AG10803 (cell line): ENCODE measurements around the gene CAMSAP1.
"Not testable (repeated sequence)": the region's sequence is repeated elsewhere in the genome, so short reads cannot be mapped to it uniquely, and the experiment has no call there.

Experiments
- DNase-seq: peaks from one replicate; pipeline ENCODE4 v3.0.0; 2010; ENCODE audit warnings: low read depth
- H3K4me3 ChIP-seq: 2 replicates; pipeline ENCODE4 v1.5.1; 2011; ENCODE audit warnings: mild to moderate bottlenecking, low read length, control low read depth
- CTCF ChIP-seq: conservative IDR thresholded peaks from 2 replicates; pipeline ENCODE4 v1.5.1; 2011; ENCODE audit warnings: mild to moderate bottlenecking, low read length, control low read depth, inconsistent platforms

CAMSAP1 gene

GRCh38 chr9:135921749-135922310, 14.5 kb upstream of the CAMSAP1 start:
- DNase-seq: no peak
- TF ChIP-seq CTCF: no peak
- no peak overlapping the region for H3K4me3 ChIP-seq

- H3K4me3 ChIP-seq: no peak overlapping the region
- TF ChIP-seq CTCF: no peak
- DNase-seq: no peak
Measured at GRCh38 chr9:135920973-135921585, 13.7 kb upstream of the CAMSAP1 start.

GRCh38 chr9:135920256-135920930, 13.0 kb upstream of the CAMSAP1 start:
- H3K4me3 ChIP-seq: no peak overlapping the region
- no peak for DNase-seq
- no peak for TF ChIP-seq CTCF

GRCh38 chr9:135919318-135919890, 12.1 kb upstream of the CAMSAP1 start:
- DNase-seq: no peak
- no peak overlapping the region for H3K4me3 ChIP-seq
- TF ChIP-seq CTCF: no peak

GRCh38 chr9:135916227-135916626, 8.9 kb upstream of the CAMSAP1 start:
- not testable (repeated sequence) for DNase-seq, H3K4me3 ChIP-seq

- peak; percentile 33 for DNase-seq
- H3K4me3 ChIP-seq: no peak overlapping the region
- no peak for TF ChIP-seq CTCF
Measured at GRCh38 chr9:135914921-135915320, 7.6 kb upstream of the CAMSAP1 start.

GRCh38 chr9:135911233-135911632, 3.9 kb upstream of the CAMSAP1 start:
- not testable (repeated sequence) for DNase-seq, H3K4me3 ChIP-seq

GRCh38 chr9:135910757-135911156, 3.4 kb upstream of the CAMSAP1 start:
- no peak for DNase-seq
- no peak for TF ChIP-seq CTCF
- no peak overlapping the region for H3K4me3 ChIP-seq
